NB4 (cell line): ENCODE measurements around the gene PTGER4.

Experiments used
- MYC ChIP-seq: IDR thresholded peaks from 2 replicates; pipeline ENCODE4 v1.6.1; 2011; ENCODE audit warnings: low read depth, low read length
- TF ChIP-seq, protein P1 (sequence below): IDR thresholded peaks from one replicate; pipeline ENCODE4 v1.5.1; 2012; ENCODE audit warnings: low read depth, low read length
- TF ChIP-seq, protein P2 (sequence below): IDR thresholded peaks from 2 replicates; pipeline ENCODE4 v1.6.1; 2011; ENCODE audit warnings: low read depth, low read length

DNA sequence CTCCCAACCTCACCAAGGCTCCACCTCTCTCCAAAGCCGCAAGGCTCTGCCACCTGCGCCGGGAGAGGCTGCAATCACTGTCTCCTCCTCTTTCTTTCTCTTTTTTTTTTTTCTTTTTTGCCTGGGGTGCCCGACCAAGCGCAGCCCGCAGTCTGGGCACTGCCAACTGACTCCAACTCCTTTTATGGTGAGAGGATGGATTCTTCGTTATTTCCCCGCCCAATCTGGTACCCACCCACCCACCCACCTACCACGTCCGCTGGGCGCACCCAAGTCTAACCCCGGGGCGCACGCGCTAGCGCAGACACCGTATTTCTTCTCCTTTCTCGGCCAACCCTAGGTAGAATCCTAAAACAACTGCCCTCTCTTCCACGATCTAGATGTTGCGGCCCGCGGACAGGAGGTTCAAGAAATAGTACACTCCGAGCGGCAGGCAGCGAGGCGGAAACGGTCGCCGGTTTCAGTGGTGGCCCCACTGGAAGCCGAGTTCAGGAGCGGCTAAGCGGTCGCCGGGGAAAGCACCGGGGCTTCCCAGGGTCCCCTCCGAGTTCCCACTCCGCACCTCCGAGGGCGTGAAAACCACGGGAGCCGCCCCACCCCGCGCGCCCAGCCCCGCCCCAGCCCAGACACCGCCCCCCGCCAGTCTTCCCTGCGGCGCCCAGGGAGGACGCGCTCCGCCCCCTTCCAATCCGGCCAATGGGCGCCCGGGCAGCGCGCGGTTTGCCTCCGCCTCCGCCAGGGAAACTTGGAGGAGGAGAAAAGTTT is 385 bp upstream of the PTGER4 start:
- TF ChIP-seq, protein P1, sequence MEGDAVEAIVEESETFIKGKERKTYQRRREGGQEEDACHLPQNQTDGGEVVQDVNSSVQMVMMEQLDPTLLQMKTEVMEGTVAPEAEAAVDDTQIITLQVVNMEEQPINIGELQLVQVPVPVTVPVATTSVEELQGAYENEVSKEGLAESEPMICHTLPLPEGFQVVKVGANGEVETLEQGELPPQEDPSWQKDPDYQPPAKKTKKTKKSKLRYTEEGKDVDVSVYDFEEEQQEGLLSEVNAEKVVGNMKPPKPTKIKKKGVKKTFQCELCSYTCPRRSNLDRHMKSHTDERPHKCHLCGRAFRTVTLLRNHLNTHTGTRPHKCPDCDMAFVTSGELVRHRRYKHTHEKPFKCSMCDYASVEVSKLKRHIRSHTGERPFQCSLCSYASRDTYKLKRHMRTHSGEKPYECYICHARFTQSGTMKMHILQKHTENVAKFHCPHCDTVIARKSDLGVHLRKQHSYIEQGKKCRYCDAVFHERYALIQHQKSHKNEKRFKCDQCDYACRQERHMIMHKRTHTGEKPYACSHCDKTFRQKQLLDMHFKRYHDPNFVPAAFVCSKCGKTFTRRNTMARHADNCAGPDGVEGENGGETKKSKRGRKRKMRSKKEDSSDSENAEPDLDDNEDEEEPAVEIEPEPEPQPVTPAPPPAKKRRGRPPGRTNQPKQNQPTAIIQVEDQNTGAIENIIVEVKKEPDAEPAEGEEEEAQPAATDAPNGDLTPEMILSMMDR = no peak
- TF ChIP-seq MYC = peak; percentile 89
- TF ChIP-seq, protein P2, sequence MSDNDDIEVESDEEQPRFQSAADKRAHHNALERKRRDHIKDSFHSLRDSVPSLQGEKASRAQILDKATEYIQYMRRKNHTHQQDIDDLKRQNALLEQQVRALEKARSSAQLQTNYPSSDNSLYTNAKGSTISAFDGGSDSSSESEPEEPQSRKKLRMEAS = peak; percentile 68
